Parathyroid adenoma (tissue), 2 donors: ENCODE results near the gene ALS2CL.

Experiments
- H2AFZ ChIP-seq: fragments of 300-600 bp; sonication (generic); one replicate; pipeline ENCODE4 v1.7.0; 2017; ENCODE audit warnings: antibody characterized with exemption, mild to moderate bottlenecking
- H3K27ac ChIP-seq: fragments of 300-600 bp; sonication (generic); one replicate; pipeline ENCODE4 v1.7.0; 2017
- H3K27me3 ChIP-seq: fragments of 300-600 bp; sonication (generic); one replicate; pipeline ENCODE4 v1.7.0; 2017; ENCODE audit warnings: low read length; ENCODE audit not compliant: control insufficient read depth, insufficient read depth
- H3K36me3 ChIP-seq: fragments of 300-600 bp; sonication (generic); one replicate; pipeline ENCODE4 v1.7.0; 2017; ENCODE audit warnings: low read length; ENCODE audit not compliant: control insufficient read depth, insufficient read depth
- H3K4me1 ChIP-seq: fragments of 300-600 bp; sonication (generic); one replicate; pipeline ENCODE4 v1.7.0; 2017; ENCODE audit warnings: control low read depth
- H3K4me2 ChIP-seq: fragments of 300-600 bp; sonication (generic); one replicate; pipeline ENCODE4 v1.7.0; 2017; ENCODE audit warnings: low read length
- H3K4me3 ChIP-seq: fragments of 300-600 bp; sonication (generic); one replicate; pipeline ENCODE4 v1.7.0; 2017; ENCODE audit warnings: low read depth, low read length
- H3K79me2 ChIP-seq: fragments of 300-600 bp; sonication (generic); one replicate; pipeline ENCODE4 v1.7.0; 2017; ENCODE audit warnings: control low read depth
- H3K9ac ChIP-seq: fragments of 300-600 bp; sonication (generic); one replicate; pipeline ENCODE4 v1.7.0; 2017; ENCODE audit warnings: mild to moderate bottlenecking
- H3K9me3 ChIP-seq: fragments of 300-600 bp; sonication (generic); one replicate; pipeline ENCODE4 v1.7.0; 2017; ENCODE audit warnings: low read length; ENCODE audit not compliant: control insufficient read depth
- TF ChIP-seq, protein P1 (sequence below): fragments of 300-600 bp; sonication (generic); IDR thresholded peaks from one replicate; pipeline ENCODE4 v1.7.0; 2017; ENCODE audit warnings: antibody characterized with exemption, mild to moderate bottlenecking
- donor health status: primary hyperparathyroidism.

ALS2CL gene

DNA sequence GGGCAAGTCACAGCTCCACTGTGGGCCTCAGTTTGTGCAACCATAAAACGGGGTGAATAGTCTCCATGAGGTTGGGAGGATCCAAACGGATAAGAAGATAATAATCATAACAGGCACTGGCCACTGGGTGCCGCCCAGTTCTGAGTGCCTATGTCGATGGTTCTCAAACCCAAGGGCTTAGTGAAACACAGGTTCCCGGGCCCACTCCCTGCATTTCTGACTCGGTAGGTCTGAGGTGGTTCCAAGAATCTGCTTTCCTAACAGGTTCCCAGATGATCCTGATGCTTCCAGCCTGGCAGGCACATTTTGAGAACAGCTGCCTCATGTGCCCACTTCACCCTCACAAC lies 21.2 kb downstream of the ALS2CL start:
- Histone ChIP-seq H3K9me3 (no peaks in the 10 kb centered on the region), H3K36me3 (no peaks in the 10 kb centered on the region), H2AFZ (no peak overlapping the region), H3K4me2 (no peak overlapping the region), H3K79me2 (no peaks in the 10 kb centered on the region), H3K27me3 (no peaks in the 10 kb centered on the region), H3K4me1 (no peaks in the 10 kb centered on the region), H3K27ac (no peak overlapping the region), H3K4me3 (no peak overlapping the region), H3K9ac (no peak overlapping the region)
- TF ChIP-seq, protein P1, sequence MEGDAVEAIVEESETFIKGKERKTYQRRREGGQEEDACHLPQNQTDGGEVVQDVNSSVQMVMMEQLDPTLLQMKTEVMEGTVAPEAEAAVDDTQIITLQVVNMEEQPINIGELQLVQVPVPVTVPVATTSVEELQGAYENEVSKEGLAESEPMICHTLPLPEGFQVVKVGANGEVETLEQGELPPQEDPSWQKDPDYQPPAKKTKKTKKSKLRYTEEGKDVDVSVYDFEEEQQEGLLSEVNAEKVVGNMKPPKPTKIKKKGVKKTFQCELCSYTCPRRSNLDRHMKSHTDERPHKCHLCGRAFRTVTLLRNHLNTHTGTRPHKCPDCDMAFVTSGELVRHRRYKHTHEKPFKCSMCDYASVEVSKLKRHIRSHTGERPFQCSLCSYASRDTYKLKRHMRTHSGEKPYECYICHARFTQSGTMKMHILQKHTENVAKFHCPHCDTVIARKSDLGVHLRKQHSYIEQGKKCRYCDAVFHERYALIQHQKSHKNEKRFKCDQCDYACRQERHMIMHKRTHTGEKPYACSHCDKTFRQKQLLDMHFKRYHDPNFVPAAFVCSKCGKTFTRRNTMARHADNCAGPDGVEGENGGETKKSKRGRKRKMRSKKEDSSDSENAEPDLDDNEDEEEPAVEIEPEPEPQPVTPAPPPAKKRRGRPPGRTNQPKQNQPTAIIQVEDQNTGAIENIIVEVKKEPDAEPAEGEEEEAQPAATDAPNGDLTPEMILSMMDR = no peak

DNA sequence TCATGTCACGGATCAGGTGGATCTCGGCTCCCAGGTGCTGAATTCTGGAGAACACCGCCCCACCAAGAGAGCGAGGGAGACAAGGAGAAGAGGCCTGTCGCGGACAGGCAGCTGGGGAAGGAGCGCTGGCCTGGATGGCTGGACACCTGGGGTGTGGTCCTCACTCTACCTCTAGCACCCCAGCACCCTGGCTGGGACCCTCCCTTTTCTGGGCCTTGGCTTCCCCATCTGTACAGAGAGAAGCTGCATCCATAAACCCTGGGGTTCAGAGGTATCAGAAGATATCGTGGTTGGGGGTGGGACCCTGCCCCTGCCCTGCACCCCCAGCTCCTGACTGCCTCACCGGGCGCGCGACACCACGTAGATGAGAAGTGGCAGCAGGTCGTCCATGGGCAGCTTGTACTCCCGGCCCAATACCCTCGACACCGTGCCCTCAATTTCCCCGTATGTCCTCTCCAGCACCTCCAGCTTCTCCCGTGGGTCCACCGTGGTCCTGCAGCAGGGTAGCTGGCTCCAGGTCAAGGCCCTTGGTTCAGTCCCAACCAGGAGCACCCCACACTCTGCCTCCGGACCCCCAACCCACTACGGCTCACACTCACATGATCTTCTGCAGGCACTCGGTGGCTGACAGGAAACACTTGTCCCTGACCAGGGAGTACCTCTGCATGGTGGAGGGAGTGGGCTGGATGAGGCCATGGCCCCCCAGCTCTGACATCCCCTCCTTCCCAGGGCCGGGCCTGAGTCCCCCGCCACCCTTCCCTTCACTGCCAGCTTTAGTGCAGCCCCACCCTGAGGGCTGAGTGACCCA lies 21.7 kb downstream of the ALS2CL start:
- Histone ChIP-seq H3K4me2 (no peak overlapping the region), H3K9me3 (no peaks in the 10 kb centered on the region), H3K4me3 (no peak overlapping the region)

DNA sequence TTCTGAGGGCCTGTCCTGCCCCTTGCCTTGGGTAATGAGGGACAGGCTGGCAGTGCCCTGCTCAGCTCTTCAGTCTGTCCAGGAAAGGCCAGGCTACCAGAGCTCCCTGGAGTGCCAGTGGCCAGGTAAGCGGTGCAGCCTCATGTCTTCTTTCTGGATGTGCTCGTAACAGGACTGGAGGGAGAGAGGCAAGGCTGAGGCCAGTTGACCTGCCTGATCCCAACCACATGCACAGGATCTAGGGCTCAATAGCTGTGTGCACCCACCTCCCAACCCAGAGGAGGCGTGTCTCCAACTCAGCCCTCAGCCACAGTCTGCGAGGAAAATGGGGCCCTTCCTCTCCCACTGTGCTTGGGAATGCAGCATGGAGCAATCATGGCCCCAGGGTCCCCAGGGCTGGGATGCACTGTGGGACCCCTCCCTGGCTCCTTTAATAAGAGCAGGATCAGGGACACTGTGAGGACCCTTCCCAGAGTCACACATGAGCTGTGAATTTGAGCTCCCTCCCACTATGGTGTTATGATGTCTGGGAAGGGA lies 22.5 kb downstream of the ALS2CL start:
- Histone ChIP-seq H3K4me2 (no peak overlapping the region), H3K9ac (no peak overlapping the region), H3K79me2 (no peaks in the 10 kb centered on the region), H3K4me1 (no peaks in the 10 kb centered on the region), H2AFZ (no peak overlapping the region), H3K36me3 (no peaks in the 10 kb centered on the region), H3K9me3 (no peaks in the 10 kb centered on the region), H3K27ac (no peak overlapping the region), H3K27me3 (no peaks in the 10 kb centered on the region), H3K4me3 (no peak overlapping the region)
- TF ChIP-seq, protein P1 = no peak

More for the DNA sequence above, 21.7 kb downstream of the ALS2CL start:
- Histone ChIP-seq H3K4me1 (no peaks in the 10 kb centered on the region), H3K27ac (no peak overlapping the region), H3K36me3 (no peaks in the 10 kb centered on the region), H3K27me3 (no peaks in the 10 kb centered on the region), H2AFZ (no peak overlapping the region), H3K79me2 (no peaks in the 10 kb centered on the region), H3K9ac (no peak overlapping the region)
- TF ChIP-seq, protein P1 = no peak

DNA sequence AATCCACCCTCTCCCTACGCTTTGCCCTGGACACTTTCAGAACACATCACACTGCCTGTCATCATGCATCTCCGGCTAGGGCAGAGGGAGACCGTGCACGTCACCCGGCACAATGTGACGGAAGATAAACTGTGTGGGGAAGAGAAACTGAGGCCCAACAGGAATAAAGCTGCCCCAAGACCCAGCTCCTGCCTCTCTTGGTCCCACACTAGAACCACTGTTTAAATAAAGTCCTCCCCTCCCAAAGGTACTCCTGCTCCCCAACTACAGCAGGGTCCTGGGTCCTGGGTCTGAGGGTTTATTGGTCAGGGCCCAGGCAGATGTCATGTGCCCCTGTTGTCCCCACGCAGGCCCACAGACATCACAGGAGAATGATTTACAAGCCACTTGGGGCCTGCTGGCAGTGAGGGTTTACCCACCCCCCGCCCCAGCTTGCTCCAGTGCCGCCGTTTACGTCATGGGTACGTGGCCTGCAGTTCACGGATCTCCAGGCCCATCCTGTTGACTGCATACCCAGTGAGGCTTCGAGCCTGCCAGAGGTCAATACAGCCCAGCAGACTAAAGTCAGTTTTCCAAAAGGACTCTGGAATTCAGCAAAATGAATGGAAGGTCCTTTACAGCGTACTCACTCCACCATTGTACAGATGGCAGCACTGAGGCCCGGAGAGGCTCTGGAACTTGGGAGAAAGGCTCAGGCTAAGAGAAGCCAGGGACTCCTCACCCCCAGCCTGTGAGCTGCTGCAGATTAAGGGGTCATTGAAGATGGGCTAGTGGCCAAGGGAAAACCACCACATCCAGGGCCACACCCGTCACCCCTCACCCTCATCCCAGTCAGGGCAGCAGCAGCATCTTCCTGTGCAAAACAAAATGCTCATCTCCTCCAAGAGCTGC lies 23.2 kb downstream of the ALS2CL start:
- Histone ChIP-seq H3K36me3 (no peaks in the 10 kb centered on the region), H3K4me3 (no peak overlapping the region), H3K4me2 (no peak overlapping the region), H3K9ac (no peak overlapping the region), H3K4me1 (peaks cover 5% of the 10 kb centered on the region), H2AFZ (no peak overlapping the region), H3K27ac (no peak overlapping the region), H3K27me3 (no peaks in the 10 kb centered on the region), H3K79me2 (no peaks in the 10 kb centered on the region), H3K9me3 (no peaks in the 10 kb centered on the region)
- TF ChIP-seq, protein P1 = no peak
